Ishikawa (cell line): ENCODE results near the gene BCO2.
A peak's percentile ranks its signal among the peaks of the same experiment; 100 is the strongest.

Source experiments
- CEBPB ChIP-seq: IDR thresholded peaks from 2 replicates; pipeline ENCODE4 v1.6.1; 2012
- CREB1 ChIP-seq: IDR thresholded peaks from 2 replicates; pipeline ENCODE4 v1.6.1; 2012; ENCODE audit warnings: low read depth
- EGR1 ChIP-seq: IDR thresholded peaks from 2 replicates; pipeline ENCODE4 v1.6.1; 2012
- EP300 ChIP-seq: IDR thresholded peaks from 2 replicates; pipeline ENCODE4 v1.6.1; 2012; ENCODE audit warnings: borderline replicate concordance
- FOXM1 ChIP-seq: IDR thresholded peaks from 2 replicates; pipeline ENCODE4 v1.6.1; 2012; ENCODE audit warnings: low read depth, borderline replicate concordance
- NFIC ChIP-seq: IDR thresholded peaks from 2 replicates; pipeline ENCODE4 v1.6.1; 2012
- RAD21 ChIP-seq: IDR thresholded peaks from 2 replicates; pipeline ENCODE4 v1.6.1; 2012; ENCODE audit warnings: low read depth
- REST ChIP-seq: IDR thresholded peaks from 2 replicates; pipeline ENCODE4 v1.6.1; 2012; ENCODE audit warnings: low read depth, mild to moderate bottlenecking
- TAF1 ChIP-seq: IDR thresholded peaks from 2 replicates; pipeline ENCODE4 v1.6.1; 2012; ENCODE audit warnings: low read depth, mild to moderate bottlenecking
- TCF12 ChIP-seq: IDR thresholded peaks from 2 replicates; pipeline ENCODE4 v1.6.1; 2012; ENCODE audit warnings: low read depth
- TEAD4 ChIP-seq: IDR thresholded peaks from 2 replicates; pipeline ENCODE4 v1.6.1; 2012
- USF1 ChIP-seq: IDR thresholded peaks from 2 replicates; pipeline ENCODE4 v1.6.1; 2012
- YY1 ChIP-seq: IDR thresholded peaks from 2 replicates; pipeline ENCODE4 v1.6.1; 2012; ENCODE audit warnings: low read depth
- ZBTB7A ChIP-seq: IDR thresholded peaks from 2 replicates; pipeline ENCODE4 v1.6.1; 2012; ENCODE audit warnings: low read depth
- TF ChIP-seq, protein P1 (sequence below): IDR thresholded peaks from 2 replicates; pipeline ENCODE4 v1.6.1; 2012

BCO2 gene

DNA sequence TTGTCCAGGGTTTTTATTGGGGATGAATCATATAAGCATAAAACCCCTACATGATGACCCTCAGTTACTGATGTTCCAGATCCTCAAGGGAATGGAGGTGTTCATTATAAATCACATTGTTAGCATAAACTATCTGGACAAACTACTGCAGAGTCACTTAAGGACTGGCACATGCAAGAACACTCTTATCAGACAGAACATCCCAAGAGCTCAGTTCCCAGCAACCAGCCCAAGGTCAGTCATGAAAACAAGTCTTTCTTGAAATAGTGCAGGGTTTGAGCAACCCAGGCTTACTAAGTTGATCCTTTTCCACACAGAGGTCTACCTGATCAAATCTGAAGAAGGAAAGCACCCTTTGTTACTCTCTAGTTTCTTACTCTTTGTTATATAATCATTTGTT lies 37.4 kb downstream of the BCO2 start:
- TF ChIP-seq TEAD4 (no peak), EGR1 (no peak), RAD21 (no peak), USF1 (no peak), TAF1 (no peak), TCF12 (no peak), YY1 (no peak), FOXM1 (no peak), EP300 (no peak)
- TF ChIP-seq, protein P1, sequence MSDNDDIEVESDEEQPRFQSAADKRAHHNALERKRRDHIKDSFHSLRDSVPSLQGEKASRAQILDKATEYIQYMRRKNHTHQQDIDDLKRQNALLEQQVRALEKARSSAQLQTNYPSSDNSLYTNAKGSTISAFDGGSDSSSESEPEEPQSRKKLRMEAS = no peak

DNA sequence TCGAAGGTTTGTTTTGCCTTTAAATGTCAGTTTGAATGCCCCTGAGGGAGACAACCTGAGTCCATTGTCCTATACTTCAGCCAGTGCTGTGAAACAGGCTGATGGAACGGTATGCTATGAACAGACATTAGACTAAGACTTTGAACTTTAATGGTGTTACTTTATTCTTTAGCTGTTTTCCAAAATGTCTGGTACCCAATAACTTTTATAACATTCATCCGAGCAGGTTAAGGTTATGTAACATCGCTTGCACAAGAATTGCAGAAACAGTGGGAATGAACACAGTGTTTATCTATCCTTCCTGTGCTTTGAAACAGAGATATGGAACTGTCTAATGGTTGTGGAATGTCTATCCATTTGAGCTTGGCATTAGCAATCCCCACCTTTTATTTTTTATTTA lies 38.4 kb downstream of the BCO2 start:
- TF ChIP-seq, protein P1 = no peak
- no peak for TF ChIP-seq FOXM1
- no peak for TF ChIP-seq EGR1
- no peak for TF ChIP-seq EP300
- TF ChIP-seq USF1 = no peak
- TF ChIP-seq TEAD4 = no peak
- TF ChIP-seq CREB1 = no peak
- no peak for TF ChIP-seq ZBTB7A
- TF ChIP-seq CEBPB = no peak
- no peak for TF ChIP-seq YY1
- TF ChIP-seq TCF12 = no peak
- no peak for TF ChIP-seq NFIC
- TF ChIP-seq REST = no peak
- TF ChIP-seq RAD21 = no peak
- no peak for TF ChIP-seq TAF1

- TF ChIP-seq FOXM1 (no peak), CREB1 (no peak), USF1 (no peak), EP300 (no peak)
Observed at GRCh38 chr11:112215621-112216020, 40.3 kb downstream of the BCO2 start.

DNA sequence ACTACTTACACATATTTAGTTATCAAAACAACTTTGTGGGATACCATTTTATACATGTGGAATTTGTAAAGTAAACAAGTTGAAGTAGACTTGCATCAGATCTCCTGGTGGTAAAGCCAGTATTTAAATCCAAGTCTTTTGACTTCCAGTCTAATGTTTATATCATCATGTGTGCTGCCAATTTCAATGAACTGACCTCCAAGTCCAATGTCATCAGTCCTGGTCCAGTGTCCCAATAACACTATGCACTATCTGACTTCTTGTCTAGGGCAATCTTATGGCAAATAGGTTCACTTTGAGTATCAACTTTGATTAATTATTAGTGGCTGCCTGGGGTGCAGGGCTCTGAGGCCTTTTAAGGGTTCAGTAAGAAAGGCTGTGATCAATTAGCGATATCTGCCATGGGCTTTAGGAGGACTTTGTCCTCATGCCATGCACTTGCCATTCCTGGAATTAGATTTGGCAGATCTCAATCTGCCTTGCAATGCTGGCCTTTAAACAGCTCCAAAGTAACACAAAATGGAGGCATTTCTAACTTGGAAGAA lies 41.3 kb downstream of the BCO2 start:
- TF ChIP-seq RAD21 (no peak), CEBPB (no peak), TCF12 (no peak), ZBTB7A (no peak), REST (no peak), TAF1 (no peak), USF1 (no peak), FOXM1 (no peak), TEAD4 (no peak), EP300 (no peak), EGR1 (no peak), NFIC (no peak), YY1 (no peak), CREB1 (no peak)
- TF ChIP-seq, protein P1 = no peak

GRCh38 chr11:112219476-112220232 lies 44.3 kb downstream of the BCO2 start:
- TF ChIP-seq RAD21 (peak; percentile 91), TAF1 (no peak)
